GM23338 (cell line): ENCODE measurements around the gene UBE2C. TPM values are rescaled to one million over a fixed set of nuclear protein-coding genes. Genes with fewer than 3 reads are reported as not detected.

Experiments used
- ATAC-seq: fragments of 200-7000 bp; cut with Tn5 transposase; 3 replicates; pipeline ENCODE4 v1.9.1; 2020
- DNase-seq: peaks from one replicate; pipeline ENCODE4 v3.0.0-alpha.2; 2015; ENCODE audit warnings: low spot score
- H2AFZ ChIP-seq: fragments of 200-600 bp; sonication (generic); 2 replicates; pipeline ENCODE4 v1.8.0; 2016; ENCODE audit warnings: antibody characterized with exemption, mild to moderate bottlenecking, moderate library complexity
- H3F3A ChIP-seq: fragments of 200-600 bp; sonication (generic); replicated peaks from 2 replicates; pipeline ENCODE4 v1.8.0; 2017; ENCODE audit warnings: antibody characterized with exemption, mixed run types, low read depth
- H3K27ac ChIP-seq: fragments of 200-600 bp; sonication (generic); 2 replicates; pipeline ENCODE4 v1.6.1; 2016; ENCODE audit warnings: low read depth
- H3K27me3 ChIP-seq: fragments of 200-600 bp; sonication (generic); 2 replicates; pipeline ENCODE4 v1.8.0; 2016; ENCODE audit warnings: mild to moderate bottlenecking, mixed run types, moderate library complexity; ENCODE audit not compliant: insufficient read depth
- H3K36me3 ChIP-seq: fragments of 200-600 bp; sonication (generic); 2 replicates; pipeline ENCODE4 v1.8.0; 2016; ENCODE audit warnings: mild to moderate bottlenecking; ENCODE audit not compliant: insufficient read depth
- H3K4me1 ChIP-seq: fragments of 200-600 bp; sonication (generic); 2 replicates; pipeline ENCODE4 v1.8.0; 2016; ENCODE audit warnings: mild to moderate bottlenecking, moderate library complexity; ENCODE audit not compliant: insufficient read depth
- H3K4me2 ChIP-seq: fragments of 200-600 bp; sonication (generic); 2 replicates; pipeline ENCODE4 v1.7.1; 2017; ENCODE audit warnings: mixed run types
- H3K4me3 ChIP-seq: fragments of 200-600 bp; sonication (generic); 2 replicates; pipeline ENCODE4 v1.6.1; 2016; ENCODE audit warnings: mixed run types
- H3K79me2 ChIP-seq: fragments of 200-600 bp; sonication (generic); replicated peaks from 2 replicates; pipeline ENCODE4 v1.8.0; 2017; ENCODE audit warnings: mild to moderate bottlenecking; ENCODE audit not compliant: insufficient read depth
- H3K9me2 ChIP-seq: fragments of 200-600 bp; sonication (generic); 2 replicates; pipeline ENCODE4 v1.8.0; 2017; ENCODE audit not compliant: insufficient read depth
- H4K20me1 ChIP-seq: fragments of 200-600 bp; sonication (generic); replicated peaks from 2 replicates; pipeline ENCODE4 v1.8.0; 2017; ENCODE audit warnings: mild to moderate bottlenecking; ENCODE audit not compliant: insufficient read depth
- H3K27ac Mint-ChIP-seq: 2 replicates; pipeline ENCODE4 v1.8.0; 2020; ENCODE audit warnings: inconsistent platforms, mild to moderate bottlenecking, moderate library complexity, mixed read lengths
- H3K27me3 Mint-ChIP-seq: 3 replicates; pipeline ENCODE4 v1.8.0; 2022; ENCODE audit warnings: low read depth, mild to moderate bottlenecking, moderate library complexity, mixed read lengths, inconsistent platforms; ENCODE audit not compliant: insufficient read depth, poor library complexity
- H3K36me3 Mint-ChIP-seq: 3 replicates; pipeline ENCODE4 v1.8.0; 2021; ENCODE audit warnings: low read depth, mild to moderate bottlenecking, inconsistent platforms, moderate library complexity, mixed read lengths
- H3K4me1 Mint-ChIP-seq: 3 replicates; pipeline ENCODE4 v1.8.0; 2020; ENCODE audit warnings: mild to moderate bottlenecking, inconsistent platforms, mixed read lengths
- H3K4me3 Mint-ChIP-seq: 3 replicates; pipeline ENCODE4 v1.8.0; 2021; ENCODE audit warnings: moderate library complexity, mild to moderate bottlenecking, inconsistent platforms, mixed read lengths
- H3K9me3 Mint-ChIP-seq: 3 replicates; pipeline ENCODE4 v1.8.0; 2020; ENCODE audit warnings: moderate library complexity, mild to moderate bottlenecking, inconsistent platforms, mixed read lengths
- CREB1 ChIP-seq: fragments of 250-450 bp; sonication (Bioruptor Pico); IDR thresholded peaks from 2 replicates; pipeline ENCODE4 v1.5.0; 2020; ENCODE audit warnings: low read depth, mild to moderate bottlenecking, moderate library complexity
- JUNB ChIP-seq: IDR thresholded peaks from one replicate; pipeline ENCODE4 v1.6.1; 2016; ENCODE audit warnings: antibody characterized with exemption; ENCODE audit not compliant: unreplicated experiment
- NANOG ChIP-seq: IDR thresholded peaks from 2 replicates; pipeline ENCODE4 v1.6.1; 2016; ENCODE audit warnings: antibody characterized with exemption, borderline replicate concordance
- POLR2AphosphoS5 ChIP-seq: IDR thresholded peaks from 2 replicates; pipeline ENCODE4 v1.6.1; 2016; ENCODE audit warnings: antibody characterized with exemption, low read depth
- ZNF331 ChIP-seq: fragments of 250-450 bp; sonication (Bioruptor Pico); IDR thresholded peaks from 2 replicates; pipeline ENCODE4 v1.5.0; 2020; ENCODE audit warnings: low read depth, mild to moderate bottlenecking, moderate library complexity
- polyA plus RNA-seq: library from polyadenylated mRNA; unstranded; fragments of >200 nt; fragmentation: Nextera tagmentation; extraction: Ambion mirVana; gene quantifications from 2 replicates; pipeline ENCODE4 v1.2.1, GENCODE V29; 2016
- total RNA-seq: library from RNA; depleted of rRNA; stranded (reverse); fragments of >200 nt; shearing (Covaris generic); gene quantifications from 2 replicates; pipeline ENCODE4 v1.2.3, GENCODE V29; 2014
- TF ChIP-seq, protein P1 (sequence below): fragments of 250-450 bp; sonication (Bioruptor Pico); IDR thresholded peaks from 2 replicates; pipeline ENCODE4 v1.5.0; 2020; ENCODE audit warnings: mild to moderate bottlenecking, moderate library complexity

The UBE2C gene
- total and polyA plus RNA-seq, 2 experiments from 2014 or later: 247 to 698 TPM

DNA sequence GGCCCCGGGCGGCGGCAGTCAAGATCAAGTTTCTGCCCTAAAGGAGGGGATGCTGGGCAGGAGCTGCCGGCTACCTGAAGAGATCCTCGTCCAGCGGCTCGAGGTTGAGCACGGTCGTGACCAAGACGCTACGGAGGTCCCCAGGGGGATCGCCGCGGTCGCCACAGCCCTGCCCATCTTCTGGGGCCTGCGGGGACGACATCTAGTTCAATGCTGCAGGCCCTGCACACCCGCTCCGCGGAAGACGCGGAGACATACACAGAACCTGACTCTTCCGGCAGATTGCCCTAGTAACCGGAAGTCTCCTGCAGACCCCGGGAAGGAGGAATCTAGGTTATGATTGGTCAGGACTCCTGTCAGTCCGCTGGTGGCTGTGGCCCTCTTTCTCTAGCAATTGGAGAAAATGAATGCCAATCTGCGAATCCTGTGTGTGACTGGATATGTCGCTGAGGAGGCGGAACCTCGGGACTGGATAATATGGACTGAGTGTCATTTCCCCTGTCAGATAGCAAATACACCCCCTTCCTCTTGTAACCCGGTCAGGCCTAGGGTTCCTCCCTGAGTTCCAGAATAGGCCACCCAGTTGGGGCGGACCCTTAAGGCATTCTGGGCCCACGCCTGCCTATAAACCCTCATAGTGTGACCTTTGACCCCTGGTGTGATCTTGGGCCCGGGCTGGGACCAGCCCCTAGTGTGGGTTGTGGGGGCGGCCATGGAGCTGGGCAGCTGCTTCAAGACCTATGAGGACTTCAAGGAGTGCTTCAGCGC, 44.9 kb downstream of the UBE2C start, which contains the start of the genes ACOT8 and ZSWIM3:
ACOT8 (minus strand) TSS at position 279 of the 768 bp plus-strand sequence; CDS start at position 202, 77 bp downstream.
ZSWIM3 (plus strand) TSS at position 501 of the 768 bp plus-strand sequence; CDS start at position 713, 212 bp downstream.
- Mint-ChIP-seq H3K27me3 (peaks cover 8% of the 10 kb centered on the region), H3K36me3 (peaks cover 13% of the 10 kb centered on the region), H3K4me3 (peak within 1 kb of the TSS; percentile 94), H3K9me3 (no peaks in the 10 kb centered on the region), H3K4me1 (peaks cover 56% of the 10 kb centered on the region), H3K27ac (peak within 1 kb of the TSS; percentile 95)
- no peaks in the 10 kb centered on the region for H3K9me2 ChIP-seq
- H4K20me1 ChIP-seq: no peaks in the 10 kb centered on the region
- H2AFZ ChIP-seq: no peak within 1 kb of the TSS
- H3K36me3 ChIP-seq: 0 out of 2 replicates have a peak, but pooled peaks cover 3% of the 10 kb centered on the region
- peak within 1 kb of the TSS; percentile 78 for H3K27ac ChIP-seq
- peaks cover 33% of the 10 kb centered on the region for H3K79me2 ChIP-seq
- H3K4me1 ChIP-seq: peaks cover 43% of the 10 kb centered on the region
- H3K27me3 ChIP-seq: no peaks in the 10 kb centered on the region
- ATAC-seq (peak; percentile 89), DNase-seq (peak; percentile 100)
- H3K4me3 ChIP-seq: peak within 1 kb of the TSS; percentile 63
- peak within 1 kb of the TSS; percentile 75 for H3K4me2 ChIP-seq
- no peaks in the 10 kb centered on the region for H3F3A ChIP-seq
- no peak for TF ChIP-seq JUNB
- no peak for TF ChIP-seq ZNF331 (CRISPR knock-in tag)
- TF ChIP-seq, protein P1, sequence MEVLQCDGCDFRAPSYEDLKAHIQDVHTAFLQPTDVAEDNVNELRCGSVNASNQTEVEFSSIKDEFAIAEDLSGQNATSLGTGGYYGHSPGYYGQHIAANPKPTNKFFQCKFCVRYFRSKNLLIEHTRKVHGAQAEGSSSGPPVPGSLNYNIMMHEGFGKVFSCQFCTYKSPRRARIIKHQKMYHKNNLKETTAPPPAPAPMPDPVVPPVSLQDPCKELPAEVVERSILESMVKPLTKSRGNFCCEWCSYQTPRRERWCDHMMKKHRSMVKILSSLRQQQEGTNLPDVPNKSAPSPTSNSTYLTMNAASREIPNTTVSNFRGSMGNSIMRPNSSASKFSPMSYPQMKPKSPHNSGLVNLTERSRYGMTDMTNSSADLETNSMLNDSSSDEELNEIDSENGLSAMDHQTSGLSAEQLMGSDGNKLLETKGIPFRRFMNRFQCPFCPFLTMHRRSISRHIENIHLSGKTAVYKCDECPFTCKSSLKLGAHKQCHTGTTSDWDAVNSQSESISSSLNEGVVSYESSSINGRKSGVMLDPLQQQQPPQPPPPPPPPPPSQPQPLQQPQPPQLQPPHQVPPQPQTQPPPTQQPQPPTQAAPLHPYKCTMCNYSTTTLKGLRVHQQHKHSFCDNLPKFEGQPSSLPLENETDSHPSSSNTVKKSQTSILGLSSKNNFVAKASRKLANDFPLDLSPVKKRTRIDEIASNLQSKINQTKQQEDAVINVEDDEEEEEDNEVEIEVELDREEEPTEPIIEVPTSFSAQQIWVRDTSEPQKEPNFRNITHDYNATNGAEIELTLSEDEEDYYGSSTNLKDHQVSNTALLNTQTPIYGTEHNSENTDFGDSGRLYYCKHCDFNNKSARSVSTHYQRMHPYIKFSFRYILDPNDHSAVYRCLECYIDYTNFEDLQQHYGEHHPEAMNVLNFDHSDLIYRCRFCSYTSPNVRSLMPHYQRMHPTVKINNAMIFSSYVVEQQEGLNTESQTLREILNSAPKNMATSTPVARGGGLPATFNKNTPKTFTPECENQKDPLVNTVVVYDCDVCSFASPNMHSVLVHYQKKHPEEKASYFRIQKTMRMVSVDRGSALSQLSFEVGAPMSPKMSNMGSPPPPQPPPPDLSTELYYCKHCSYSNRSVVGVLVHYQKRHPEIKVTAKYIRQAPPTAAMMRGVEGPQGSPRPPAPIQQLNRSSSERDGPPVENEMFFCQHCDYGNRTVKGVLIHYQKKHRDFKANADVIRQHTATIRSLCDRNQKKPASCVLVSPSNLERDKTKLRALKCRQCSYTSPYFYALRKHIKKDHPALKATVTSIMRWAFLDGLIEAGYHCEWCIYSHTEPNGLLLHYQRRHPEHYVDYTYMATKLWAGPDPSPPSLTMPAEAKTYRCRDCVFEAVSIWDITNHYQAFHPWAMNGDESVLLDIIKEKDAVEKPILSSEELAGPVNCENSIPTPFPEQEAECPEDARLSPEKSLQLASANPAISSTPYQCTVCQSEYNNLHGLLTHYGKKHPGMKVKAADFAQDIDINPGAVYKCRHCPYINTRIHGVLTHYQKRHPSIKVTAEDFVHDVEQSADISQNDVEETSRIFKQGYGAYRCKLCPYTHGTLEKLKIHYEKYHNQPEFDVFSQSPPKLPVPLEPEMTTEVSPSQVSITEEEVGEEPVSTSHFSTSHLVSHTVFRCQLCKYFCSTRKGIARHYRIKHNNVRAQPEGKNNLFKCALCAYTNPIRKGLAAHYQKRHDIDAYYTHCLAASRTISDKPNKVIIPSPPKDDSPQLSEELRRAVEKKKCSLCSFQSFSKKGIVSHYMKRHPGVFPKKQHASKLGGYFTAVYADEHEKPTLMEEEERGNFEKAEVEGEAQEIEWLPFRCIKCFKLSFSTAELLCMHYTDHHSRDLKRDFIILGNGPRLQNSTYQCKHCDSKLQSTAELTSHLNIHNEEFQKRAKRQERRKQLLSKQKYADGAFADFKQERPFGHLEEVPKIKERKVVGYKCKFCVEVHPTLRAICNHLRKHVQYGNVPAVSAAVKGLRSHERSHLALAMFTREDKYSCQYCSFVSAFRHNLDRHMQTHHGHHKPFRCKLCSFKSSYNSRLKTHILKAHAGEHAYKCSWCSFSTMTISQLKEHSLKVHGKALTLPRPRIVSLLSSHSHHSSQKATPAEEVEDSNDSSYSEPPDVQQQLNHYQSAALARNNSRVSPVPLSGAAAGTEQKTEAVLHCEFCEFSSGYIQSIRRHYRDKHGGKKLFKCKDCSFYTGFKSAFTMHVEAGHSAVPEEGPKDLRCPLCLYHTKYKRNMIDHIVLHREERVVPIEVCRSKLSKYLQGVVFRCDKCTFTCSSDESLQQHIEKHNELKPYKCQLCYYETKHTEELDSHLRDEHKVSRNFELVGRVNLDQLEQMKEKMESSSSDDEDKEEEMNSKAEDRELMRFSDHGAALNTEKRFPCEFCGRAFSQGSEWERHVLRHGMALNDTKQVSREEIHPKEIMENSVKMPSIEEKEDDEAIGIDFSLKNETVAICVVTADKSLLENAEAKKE (CRISPR knock-in tag): 0 out of 2 replicates have a peak, but pooled peaks have one; percentile 13
- peak; percentile 82 for TF ChIP-seq CREB1 (CRISPR knock-in tag)
- TF ChIP-seq NANOG: no peak
- peak; percentile 73 for TF ChIP-seq POLR2AphosphoS5
